Endothelial cell of umbilical vein (primary cell): ENCODE data around the gene WAC. TPM values are rescaled to one million over a fixed set of nuclear protein-coding genes. Genes with fewer than 3 reads are reported as not detected.

ENCODE experiments used
- BruUV-seq: library from RNA; stranded (reverse); fragments of 400-500 nt; replicated peaks from 2 replicates; lab custom pipeline; 2021; lab: Mats Ljungman, UMichigan
- CTCF ChIA-PET: fragments of 300-600, 350-600 bp; sonication (Branson Sonifier 250); formaldehyde crosslinking; loops from one replicate; lab custom pipeline; 2021; ENCODE audit warnings: antibody characterized with exemption, inconsistent platforms; lab: Charles Lee
- POLR2A ChIA-PET: fragments of 300-600, 350-600 bp; sonication (Branson Sonifier 250); formaldehyde crosslinking; loops from one replicate; lab custom pipeline; 2021; ENCODE audit warnings: antibody characterized with exemption, inconsistent platforms; lab: Charles Lee
- DNase-seq: peaks from one replicate; pipeline ENCODE4 v3.0.0-alpha.2; 2011; ENCODE audit warnings: low read depth, low spot score
- FAIRE-seq: peaks from 2 replicates; lab custom pipeline; 2011; peaks lifted over from hg19 to GRCh38; lab: Jason Lieb, UNC
- H2AFZ ChIP-seq: 2 replicates; pipeline ENCODE4 v1.6.0; 2012; ENCODE audit warnings: low read depth, low read length, control low read depth, inconsistent platforms
- H3K27ac ChIP-seq: 2 replicates; pipeline ENCODE4 v1.5.1; 2011; ENCODE audit warnings: low read depth, mild to moderate bottlenecking, control low read depth, low read length, moderate library complexity; ENCODE audit not compliant: insufficient read depth
- H3K27me3 ChIP-seq, 2 experiments: 2 replicates each; pipeline versions ENCODE4 v1.6.0 to v1.6.1; 2011; ENCODE audit warnings: low read length in 2 of 2, mixed read lengths in 1 of 2; ENCODE audit not compliant: control insufficient read depth in 2 of 2, insufficient read depth in 2 of 2
- H3K36me3 ChIP-seq, 2 experiments: 2 replicates in 1 of 2; 3 replicates in 1 of 2; pipeline ENCODE4 v1.5.1; 2011; ENCODE audit warnings: low read length in 2 of 2, mild to moderate bottlenecking in 1 of 2, moderate library complexity in 1 of 2; ENCODE audit not compliant: control insufficient read depth in 2 of 2, insufficient read depth in 2 of 2; ENCODE audit errors: extremely low read depth in 1 of 2
- H3K4me1 ChIP-seq: 3 replicates; pipeline ENCODE4 v1.5.1; 2011; ENCODE audit warnings: mild to moderate bottlenecking, low read length; ENCODE audit not compliant: control insufficient read depth, insufficient read depth; ENCODE audit errors: extremely low read depth
- H3K4me2 ChIP-seq: 2 replicates; pipeline ENCODE4 v1.6.1; 2011; ENCODE audit warnings: low read length, control low read depth, mixed read lengths; ENCODE audit not compliant: insufficient read depth
- H3K4me3 ChIP-seq, 3 experiments: fragments of 200-600 bp in 1 of 3; sonication (generic), shearing (Covaris generic) in 1 of 3; replicated peaks in 1 of 3; 2 replicates each; pipeline ENCODE4 v1.5.1; 2011 to 2016; ENCODE audit warnings: control low read depth in 3 of 3, low read length in 3 of 3, mild to moderate bottlenecking in 2 of 3, inconsistent platforms in 1 of 3, low read depth in 1 of 3, moderate library complexity in 1 of 3; ENCODE audit not compliant: insufficient read depth in 1 of 3
- H3K79me2 ChIP-seq: 2 replicates; pipeline ENCODE4 v1.6.0; 2012; ENCODE audit warnings: low read length, inconsistent platforms; ENCODE audit not compliant: control insufficient read depth, insufficient read depth
- H3K9ac ChIP-seq: replicated peaks from 2 replicates; pipeline ENCODE3; 2011; ENCODE audit warnings: low read length, control low read depth; ENCODE audit not compliant: insufficient read depth; ENCODE audit errors: extremely low read depth
- H3K9me1 ChIP-seq: replicated peaks from 3 replicates; pipeline ENCODE4 v1.6.0; 2011; ENCODE audit warnings: mild to moderate bottlenecking, low read length; ENCODE audit not compliant: control insufficient read depth, insufficient read depth; ENCODE audit errors: extremely low read depth
- H3K9me3 ChIP-seq: replicated peaks from 2 replicates; pipeline ENCODE4 v1.5.1; 2012; ENCODE audit warnings: low read length, inconsistent platforms; ENCODE audit not compliant: control insufficient read depth, insufficient read depth
- H4K20me1 ChIP-seq: replicated peaks from 2 replicates; pipeline ENCODE3; 2011; ENCODE audit warnings: mild to moderate bottlenecking, low read length; ENCODE audit not compliant: control insufficient read depth, insufficient read depth; ENCODE audit errors: extremely low read depth
- CTCF ChIP-seq, 2 donors: IDR thresholded peaks; 1 replicate in 1 of 2; 2 replicates in 1 of 2; pipeline ENCODE4 v1.5.1; 2011; ENCODE audit warnings: low read length in 2 of 2, mild to moderate bottlenecking in 2 of 2, moderate library complexity in 2 of 2, control low read depth in 1 of 2, inconsistent platforms in 1 of 2, low read depth in 1 of 2; ENCODE audit not compliant: insufficient read depth in 1 of 2; ENCODE audit errors: extremely low read depth in 1 of 2
- EZH2 ChIP-seq: IDR thresholded peaks from 2 replicates; pipeline ENCODE4 v1.6.1; 2012; ENCODE audit warnings: borderline replicate concordance, low read depth, mild to moderate bottlenecking, moderate library complexity, low read length, inconsistent platforms; ENCODE audit not compliant: severe bottlenecking
- FOS ChIP-seq: IDR thresholded peaks from 2 replicates; pipeline ENCODE4 v1.6.1; 2011; ENCODE audit warnings: mild to moderate bottlenecking, low read length, moderate library complexity, borderline replicate concordance; ENCODE audit not compliant: insufficient read depth
- GATA2 ChIP-seq: IDR thresholded peaks from 2 replicates; pipeline ENCODE4 v1.7.0; 2011; ENCODE audit warnings: low read depth, mild to moderate bottlenecking, moderate library complexity, mixed read lengths, low read length; ENCODE audit not compliant: insufficient read length, insufficient read depth
- JUN ChIP-seq: IDR thresholded peaks from 2 replicates; pipeline ENCODE4 v1.6.1; 2011; ENCODE audit warnings: borderline replicate concordance, low read depth; ENCODE audit not compliant: insufficient read length, insufficient read depth
- MAX ChIP-seq: IDR thresholded peaks from 2 replicates; pipeline ENCODE4 v1.6.1; 2011; ENCODE audit not compliant: insufficient read depth, insufficient read length
- MYC ChIP-seq: IDR thresholded peaks from one replicate; pipeline ENCODE4 v1.6.1; 2011; ENCODE audit warnings: mild to moderate bottlenecking, low read depth, low read length
- POLR2A ChIP-seq: IDR thresholded peaks from 2 replicates; pipeline ENCODE4 v1.6.1; 2012; ENCODE audit warnings: low read depth, mild to moderate bottlenecking, control low read depth, low read length
- POLR2AphosphoS5 ChIP-seq: IDR thresholded peaks from 2 replicates; pipeline ENCODE4 v1.6.1; 2012; ENCODE audit warnings: low read depth, mild to moderate bottlenecking, control low read depth, low read length, moderate library complexity; ENCODE audit not compliant: insufficient read depth
- dilution Hi-C: fragments of 300-500 bp; cut with MboI; formaldehyde crosslinking; loops from one replicate; pipeline ENCODE4 v1.15.0; 2019; ENCODE audit warnings: low sequenced_read_pairs; ENCODE audit not compliant: extremely low pct_ligation_motif_present
- intact Hi-C: fragments of 100-400 bp; cut with micrococcal nuclease; formaldehyde crosslinking; loops from one replicate; pipeline ENCODE4 v1.10.0; 2022
- polyA plus RNA-seq, 4 experiments: library from polyadenylated mRNA; depleted of rRNA in 3 of 4; stranded (reverse) in 3 of 4; unstranded in 1 of 4; fragments of >200 nt; gene quantifications; 2 replicates each; pipeline versions ENCODE4 v1.2.1 to v1.2.3, GENCODE V29; 2011 to 2012; ENCODE audit warnings: missing spikeins in 1 of 4
- total RNA-seq: library from RNA; stranded (reverse); gene quantifications from 2 replicates; pipeline ENCODE4 v1.2.3, GENCODE V29; 2021

WAC gene
- total and polyA plus RNA-seq, 2 donors (not counting 3 experiments of a cell fraction or from before 2014, with no cell fraction given) = 49.2 to 101 TPM

- H3K9me3 ChIP-seq = no peaks in the 10 kb centered on the region
- POLR2A ChIA-PET = interaction anchor here (0.6 kb wide), 1 partner anchor 769 kb away, joined by 3 read pairs; no protein-coding TSS in a partner anchor
- peak overlapping the region; percentile 89 for H3K27ac ChIP-seq
- peak overlapping the region; percentile 94 to 100 (median 100) for H3K4me3 ChIP-seq
- H4K20me1 ChIP-seq = peaks cover 7% of the 10 kb centered on the region
- H3K9ac ChIP-seq = peak overlapping the region; percentile 99
- peaks cover 70% of the 10 kb centered on the region for H3K79me2 ChIP-seq
- H3K27me3 ChIP-seq = no peaks in the 10 kb centered on the region
- H3K4me2 ChIP-seq = peak overlapping the region; percentile 88
- no peak for TF ChIP-seq JUN
- no peak for TF ChIP-seq GATA2
- TF ChIP-seq MYC = no peak
- no peak for TF ChIP-seq FOS
- TF ChIP-seq POLR2AphosphoS5 = no peak
- no peak for TF ChIP-seq EZH2
- no peak for TF ChIP-seq CTCF (IDR thresholded peaks at IDR 0.05; ENCODE audit: extremely low read depth in 1 of 2, insufficient read depth in 1 of 2, low read depth in 1 of 2, low read length in 2 of 2)
- no peak for TF ChIP-seq POLR2A
- TF ChIP-seq MAX = no peak
- dilution Hi-C loops (no loop called here), intact Hi-C loops (loop anchor here (2.0 kb wide), 1 partner anchor 145 kb away; no protein-coding TSS in a partner anchor)
- no peaks in the 10 kb centered on the region for H3K9me1 ChIP-seq
- peaks cover 11 to 22% of the 10 kb centered on the region in 2 experiments for H3K36me3 ChIP-seq
- no TSS peak for BruUV-seq
- CTCF ChIA-PET = interaction anchor here (0.6 kb wide), 1 partner anchor 15 kb away, joined by 3 read pairs; no protein-coding TSS in a partner anchor
- peak; percentile 35 for FAIRE-seq
- H3K4me1 ChIP-seq = peaks cover 19% of the 10 kb centered on the region
- peak overlapping the region; percentile 44 for H2AFZ ChIP-seq
- peak; percentile 51 for DNase-seq
Observed at GRCh38 chr10:28533571-28534304, 820 bp downstream of the WAC start.
